ENCODE measurements around the gene SREK1IP1. TPM values are rescaled to one million over a fixed set of nuclear protein-coding genes. Genes with fewer than 3 reads are reported as not detected.
A peak's percentile ranks its signal among the peaks of the same experiment; 100 is the strongest.

SREK1IP1 gene
- total RNA-seq, 1 experiment from 2014 or later, result 3.0 TPM

DNA sequence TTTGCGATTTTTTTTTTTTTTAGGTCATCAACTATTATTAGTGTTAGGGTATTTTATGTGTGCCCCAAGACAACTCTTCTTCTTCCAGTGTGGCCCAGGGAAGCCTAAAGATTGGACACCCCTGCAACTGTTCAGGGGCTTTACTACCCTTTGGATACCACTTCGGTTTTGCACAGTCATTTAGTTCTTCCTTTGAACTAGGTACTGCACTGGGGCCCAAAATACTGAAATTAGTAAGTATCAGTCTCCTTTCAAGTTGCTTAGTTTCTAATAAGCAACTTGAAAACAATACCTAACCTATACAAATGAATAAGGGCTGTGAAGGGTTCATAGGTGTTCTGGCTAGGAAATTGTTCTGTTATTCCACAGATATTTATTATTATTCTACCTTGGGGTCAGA is 45.6 kb upstream of the SREK1IP1 start:
- Histone ChIP-seq H3K79me2 (ENCODE audit: low read length) (no peaks in the 10 kb centered on the region), H3F3A (ENCODE audit: low read length, unreplicated experiment) (no peaks in the 10 kb centered on the region), H3K4me1 (ENCODE audit: insufficient read depth, low read length) (peaks cover 14% of the 10 kb centered on the region; the same call in 1 of the 2 replicates), H3K4me2 (ENCODE audit: low read length) (no peak overlapping the region), H3K9me3 (ENCODE audit: low read length) (no peaks in the 10 kb centered on the region), H2AFZ (ENCODE audit: low read length) (no peak overlapping the region), H4K20me1 (ENCODE audit: low read length) (no peaks in the 10 kb centered on the region), H3K27me3 (ENCODE audit: low read length) (no peaks in the 10 kb centered on the region), H3K4me3 (ENCODE audit: low read length) (no peak overlapping the region), H3K9me2 (replicated peaks; ENCODE audit: low read length) (no peaks in the 10 kb centered on the region), H3K27ac (ENCODE audit: low read length) (no peak overlapping the region), H3K9ac (ENCODE audit: low read length) (no peak overlapping the region), H3K36me3 (ENCODE audit: low read depth, low read length) (no peaks in the 10 kb centered on the region; the same call in 1 of the 2 replicates)
- CTCF ChIA-PET, result no interaction called here
- ATAC-seq, result no peak
- TF ChIP-seq, protein P1, sequence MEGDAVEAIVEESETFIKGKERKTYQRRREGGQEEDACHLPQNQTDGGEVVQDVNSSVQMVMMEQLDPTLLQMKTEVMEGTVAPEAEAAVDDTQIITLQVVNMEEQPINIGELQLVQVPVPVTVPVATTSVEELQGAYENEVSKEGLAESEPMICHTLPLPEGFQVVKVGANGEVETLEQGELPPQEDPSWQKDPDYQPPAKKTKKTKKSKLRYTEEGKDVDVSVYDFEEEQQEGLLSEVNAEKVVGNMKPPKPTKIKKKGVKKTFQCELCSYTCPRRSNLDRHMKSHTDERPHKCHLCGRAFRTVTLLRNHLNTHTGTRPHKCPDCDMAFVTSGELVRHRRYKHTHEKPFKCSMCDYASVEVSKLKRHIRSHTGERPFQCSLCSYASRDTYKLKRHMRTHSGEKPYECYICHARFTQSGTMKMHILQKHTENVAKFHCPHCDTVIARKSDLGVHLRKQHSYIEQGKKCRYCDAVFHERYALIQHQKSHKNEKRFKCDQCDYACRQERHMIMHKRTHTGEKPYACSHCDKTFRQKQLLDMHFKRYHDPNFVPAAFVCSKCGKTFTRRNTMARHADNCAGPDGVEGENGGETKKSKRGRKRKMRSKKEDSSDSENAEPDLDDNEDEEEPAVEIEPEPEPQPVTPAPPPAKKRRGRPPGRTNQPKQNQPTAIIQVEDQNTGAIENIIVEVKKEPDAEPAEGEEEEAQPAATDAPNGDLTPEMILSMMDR (conservative IDR thresholded peaks at IDR 0.05; ENCODE audit: low read depth, low read length), result no peak
- TF ChIP-seq EZH2 (IDR thresholded peaks at IDR 0.05; ENCODE audit: low read length, unreplicated experiment) (no peak), EZH2phosphoT487 (IDR thresholded peaks at IDR 0.05; ENCODE audit: borderline replicate concordance, low read length) (no peak)
- intact Hi-C loops (cut with micrococcal nuclease), result loop anchor here (5.0 to 10.0 kb wide), 4 partner anchors 223 to 538 kb away; no protein-coding TSS in a partner anchor
- DNase-seq, result no peak
- POLR2A ChIA-PET (ENCODE audit: unreplicated experiment), result no interaction called here
- no TSS peak for BruUV-seq (replicated peaks)

DNA sequence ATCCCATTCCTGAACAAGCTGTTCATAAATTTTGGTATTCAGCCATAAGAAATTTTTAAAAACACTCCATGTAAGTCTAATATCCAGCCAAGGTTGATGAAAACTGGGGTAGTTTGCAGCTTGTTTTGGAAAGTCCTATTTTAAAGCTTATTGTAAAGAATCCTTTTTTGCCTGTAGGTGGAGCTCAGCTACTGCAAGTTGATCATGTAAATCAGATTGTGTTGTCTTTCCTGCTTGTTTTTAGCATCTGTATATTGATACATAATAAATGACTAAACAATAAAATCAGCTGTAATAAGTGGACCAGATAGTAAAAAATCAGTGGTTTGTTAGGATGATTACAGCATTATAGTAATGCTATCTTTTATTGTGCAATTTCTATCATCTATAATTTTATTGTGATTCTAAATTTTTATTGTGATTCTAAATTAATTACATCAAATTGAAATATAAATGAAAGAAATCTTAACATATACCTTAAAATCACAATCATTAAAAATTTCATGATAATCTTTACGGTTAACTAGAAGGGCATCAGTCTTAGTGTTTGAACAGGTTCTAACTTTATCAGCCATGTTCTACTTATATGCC is 42.7 kb upstream of the SREK1IP1 start:
- intact Hi-C loops (cut with micrococcal nuclease), result loop anchor here (2.0 to 10.0 kb wide), 5 partner anchors 148 to 541 kb away; no protein-coding TSS in a partner anchor
- H3K27me3 ChIP-seq (ENCODE audit: low read length), result no peaks in the 10 kb centered on the region
- H3K4me1 ChIP-seq (ENCODE audit: insufficient read depth, low read length), result no peaks in the 10 kb centered on the region
- H3K9me3 ChIP-seq (ENCODE audit: low read length), result no peaks in the 10 kb centered on the region
- no peak overlapping the region for H3K4me2 ChIP-seq (ENCODE audit: low read length)
- DNase-seq (peak; percentile 48), ATAC-seq (peak; percentile 53)
- ChIA-PET CTCF (interaction anchor here (0.5 to 1.2 kb wide), 3 partner anchors 129 to 672 kb away, joined by 3 to 8 read pairs (median 5); no protein-coding TSS in a partner anchor), POLR2A (ENCODE audit: unreplicated experiment) (no interaction called here)
- no TSS peak for BruUV-seq (replicated peaks)
- no peaks in the 10 kb centered on the region for H3F3A ChIP-seq (ENCODE audit: low read length, unreplicated experiment)
- H4K20me1 ChIP-seq (ENCODE audit: low read length), result no peaks in the 10 kb centered on the region
- H3K36me3 ChIP-seq (ENCODE audit: low read depth, low read length), result no peaks in the 10 kb centered on the region; the same call in 1 of the 2 replicates
- H2AFZ ChIP-seq (ENCODE audit: low read length), result no peak overlapping the region
- H3K79me2 ChIP-seq (ENCODE audit: low read length), result no peaks in the 10 kb centered on the region
- no peak for TF ChIP-seq EZH2phosphoT487 (IDR thresholded peaks at IDR 0.05; ENCODE audit: borderline replicate concordance, low read length)
- TF ChIP-seq, protein P1 (conservative IDR thresholded peaks at IDR 0.05; ENCODE audit: low read depth, low read length), result peak; percentile 75
- no peak overlapping the region for H3K27ac ChIP-seq (ENCODE audit: low read length)
- no peak overlapping the region for H3K4me3 ChIP-seq (ENCODE audit: low read length)
- H3K9ac ChIP-seq (ENCODE audit: low read length), result no peak overlapping the region
- H3K9me2 ChIP-seq (replicated peaks; ENCODE audit: low read length), result no peaks in the 10 kb centered on the region

DNA sequence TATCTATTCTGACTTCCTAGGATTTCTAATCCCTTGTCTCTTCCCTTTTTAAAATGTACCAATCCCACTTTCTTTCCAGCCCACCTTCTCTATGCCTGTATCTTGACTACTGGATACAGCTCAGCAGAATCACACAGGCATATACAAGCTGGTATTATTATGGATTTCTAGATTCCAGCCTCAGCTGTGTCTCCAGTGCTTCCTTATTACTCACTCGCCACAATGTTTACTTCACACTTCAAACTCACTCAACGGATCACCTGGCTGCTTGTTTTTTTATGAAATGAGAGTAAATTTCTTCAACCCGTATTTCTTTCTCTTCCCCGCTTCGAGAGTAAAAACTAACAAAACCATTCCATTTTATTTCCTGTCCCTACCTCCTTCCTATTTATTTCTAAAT is 39.0 kb upstream of the SREK1IP1 start:
- Histone ChIP-seq H3K79me2 (ENCODE audit: low read length) (no peaks in the 10 kb centered on the region), H2AFZ (ENCODE audit: low read length) (no peak overlapping the region), H3K9ac (ENCODE audit: low read length) (no peak overlapping the region), H3K9me3 (ENCODE audit: low read length) (no peaks in the 10 kb centered on the region), H3F3A (ENCODE audit: low read length, unreplicated experiment) (no peaks in the 10 kb centered on the region), H3K4me2 (ENCODE audit: low read length) (no peak overlapping the region), H3K4me1 (ENCODE audit: insufficient read depth, low read length) (no peaks in the 10 kb centered on the region), H3K36me3 (ENCODE audit: low read depth, low read length) (no peaks in the 10 kb centered on the region; the same call in 1 of the 2 replicates), H3K4me3 (ENCODE audit: low read length) (no peak overlapping the region), H3K27ac (ENCODE audit: low read length) (no peak overlapping the region), H3K27me3 (ENCODE audit: low read length) (no peaks in the 10 kb centered on the region), H4K20me1 (ENCODE audit: low read length) (no peaks in the 10 kb centered on the region), H3K9me2 (replicated peaks; ENCODE audit: low read length) (no peaks in the 10 kb centered on the region)
- intact Hi-C loops (cut with micrococcal nuclease), result no loop called here
- ATAC-seq (0 out of 2 replicates have a peak, but pooled peaks have one; percentile 45), DNase-seq (peak; percentile 2)
- CTCF ChIA-PET, result no interaction called here
- TF ChIP-seq EZH2 (IDR thresholded peaks at IDR 0.05; ENCODE audit: low read length, unreplicated experiment), result no peak
- no peak for TF ChIP-seq EZH2phosphoT487 (IDR thresholded peaks at IDR 0.05; ENCODE audit: borderline replicate concordance, low read length)
- TF ChIP-seq, protein P1 (conservative IDR thresholded peaks at IDR 0.05; ENCODE audit: low read depth, low read length), result no peak
- POLR2A ChIA-PET (ENCODE audit: unreplicated experiment), result no interaction called here
- BruUV-seq (replicated peaks), result no TSS peak
